ENCODE results near the gene ZNF672.

- TF ChIP-seq POLR2AphosphoS5 (IDR thresholded peaks at IDR 0.05), result no peak
- TF ChIP-seq CTCF (IDR thresholded peaks at IDR 0.05), result no peak
- no peak for TF ChIP-seq POLR2A (IDR thresholded peaks at IDR 0.05)
These were observed 29.1 kb upstream of the ZNF672 start for GRCh38 chr1:248808876-248809275.

Measured in prostate gland (tissue), 2 donors.